ENCODE data around the gene CTR9. TPM values are rescaled to one million over a fixed set of nuclear protein-coding genes. Genes with fewer than 3 reads are reported as not detected.

Gene CTR9
- total RNA-seq, 1 donor from 2014 or later: 25.0 TPM

DNA sequence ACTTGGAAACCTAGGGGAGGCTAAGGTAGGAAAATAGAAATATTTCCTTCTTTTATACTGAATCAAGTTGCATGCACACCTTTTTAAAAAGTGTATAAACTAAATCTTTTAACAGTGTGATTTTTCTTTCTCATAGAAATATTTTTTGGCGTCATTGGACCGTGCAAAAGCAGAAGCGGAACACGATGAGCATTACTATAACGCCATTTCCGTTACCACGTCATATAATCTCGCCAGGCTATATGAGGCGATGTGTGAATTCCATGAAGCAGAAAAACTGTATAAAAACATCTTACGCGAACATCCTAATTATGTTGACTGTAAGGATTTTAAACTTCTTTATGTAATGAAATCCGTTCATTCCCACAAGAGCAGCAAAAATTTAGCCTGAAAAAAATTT is 13.4 kb downstream of the CTR9 start:
- no peak for TF ChIP-seq CTCF (conservative IDR thresholded peaks at IDR 0.05; ENCODE audit: low read depth, low read length)
- no peak for DNase-seq (ENCODE audit: low read depth)
- no peak overlapping the region for H3K4me3 ChIP-seq (ENCODE audit: low read depth, low read length)

- DNase-seq (ENCODE audit: low read depth): no peak
- H3K4me3 ChIP-seq (ENCODE audit: low read depth, low read length): no peak overlapping the region
- TF ChIP-seq CTCF (conservative IDR thresholded peaks at IDR 0.05; ENCODE audit: low read depth, low read length): peak; percentile 95
Measured at GRCh38 chr11:10770626-10771254, 19.7 kb downstream of the CTR9 start.

- H3K4me3 ChIP-seq (ENCODE audit: low read depth, low read length): no peak overlapping the region
- TF ChIP-seq CTCF (conservative IDR thresholded peaks at IDR 0.05; ENCODE audit: low read depth, low read length): no peak
- no peak for DNase-seq (ENCODE audit: low read depth)
Measured at GRCh38 chr11:10771457-10771856, 20.4 kb downstream of the CTR9 start.

GRCh38 chr11:10774811-10775210 is 23.8 kb downstream of the CTR9 start:
- no peak for TF ChIP-seq CTCF (conservative IDR thresholded peaks at IDR 0.05; ENCODE audit: low read depth, low read length)
- no peak for DNase-seq (ENCODE audit: low read depth)
- H3K4me3 ChIP-seq (ENCODE audit: low read depth, low read length): no peak overlapping the region

- H3K4me3 ChIP-seq (ENCODE audit: low read depth, low read length): no peak overlapping the region
- DNase-seq (ENCODE audit: low read depth): no peak
- no peak for TF ChIP-seq CTCF (conservative IDR thresholded peaks at IDR 0.05; ENCODE audit: low read depth, low read length)
Measured at GRCh38 chr11:10777393-10777793, 26.3 kb downstream of the CTR9 start.

DNA sequence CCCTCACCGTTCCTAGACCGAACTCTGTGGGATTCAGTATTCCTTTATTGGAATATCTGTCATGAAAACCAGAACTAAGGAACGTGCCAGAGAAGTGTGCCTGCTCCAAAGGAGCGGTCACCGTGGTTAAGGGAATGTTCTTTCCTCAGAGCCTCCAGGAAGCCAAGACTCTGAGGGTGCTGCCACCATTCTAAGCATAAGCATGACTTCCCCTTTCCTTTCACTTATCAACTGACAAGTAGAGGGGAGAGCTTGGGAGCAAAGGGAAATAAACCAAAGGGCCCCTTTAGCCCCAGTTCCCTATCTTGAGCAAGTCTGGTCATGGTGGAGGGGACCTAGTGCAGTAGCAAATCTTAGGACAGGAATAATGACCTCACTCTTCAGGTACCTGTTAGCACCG is 26.8 kb downstream of the CTR9 start:
- no peak for TF ChIP-seq CTCF (conservative IDR thresholded peaks at IDR 0.05; ENCODE audit: low read depth, low read length)
- no peak overlapping the region for H3K4me3 ChIP-seq (ENCODE audit: low read depth, low read length)
- no peak for DNase-seq (ENCODE audit: low read depth)

DNA sequence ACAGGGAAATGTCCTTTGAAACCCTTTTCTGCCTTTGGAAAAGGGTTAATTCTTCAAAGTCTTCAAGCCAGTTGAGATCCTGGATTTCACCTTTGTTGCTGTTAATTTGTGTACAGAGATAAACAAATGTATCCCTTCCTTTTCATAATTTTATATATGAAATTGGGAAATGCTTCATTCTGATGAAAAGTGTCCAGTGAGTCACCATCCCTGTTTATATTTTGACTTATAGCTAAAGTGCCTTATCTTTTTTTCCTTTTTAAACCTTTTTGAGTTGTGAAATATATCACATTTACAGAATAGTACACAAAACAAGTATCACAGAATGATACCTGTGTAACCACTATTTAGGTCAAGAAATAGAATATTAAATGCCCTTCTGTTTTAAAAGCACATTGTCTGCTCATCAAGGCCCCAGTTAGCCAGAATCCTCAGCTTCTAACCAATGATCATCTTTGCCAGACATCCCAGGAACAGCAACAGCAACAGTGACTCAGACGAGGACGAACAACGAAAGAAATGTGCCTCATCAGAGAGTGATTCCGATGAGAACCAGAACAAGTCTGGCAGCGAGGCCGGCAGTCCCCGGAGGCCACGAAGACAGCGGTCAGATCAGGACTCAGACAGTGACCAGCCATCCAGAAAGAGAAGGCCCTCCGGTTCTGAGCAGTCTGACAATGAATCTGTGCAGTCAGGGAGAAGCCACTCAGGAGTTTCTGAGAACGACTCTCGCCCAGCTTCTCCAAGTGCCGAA is 27.3 kb downstream of the CTR9 start:
- no peak for TF ChIP-seq CTCF (conservative IDR thresholded peaks at IDR 0.05; ENCODE audit: low read depth, low read length)
- H3K4me3 ChIP-seq (ENCODE audit: low read depth, low read length): no peak overlapping the region
- no peak for DNase-seq (ENCODE audit: low read depth)

Data from epithelial cell of proximal tubule (primary cell).